Upper lobe of left lung (tissue), 4 donors: ENCODE measurements around the gene SEPTIN5.

ENCODE experiments used
- EP300 ChIP-seq, 4 donors: sonication (generic); formaldehyde crosslinking; IDR thresholded peaks; one replicate each; pipeline ENCODE4 v1.5.1; 2017; ENCODE audit warnings: antibody characterized with exemption in 4 of 4, control low read depth in 2 of 4
- TF ChIP-seq, protein P1 (sequence below), 6 experiments: fragments of 450-650 bp in 4 of 6; fragments of 200-600 bp in 2 of 6; sonication (generic) in 2 of 6; IDR thresholded peaks; one replicate each; pipeline ENCODE4 v1.5.1; 2016 to 2019; ENCODE audit warnings: antibody characterized with exemption in 6 of 6

DNA sequence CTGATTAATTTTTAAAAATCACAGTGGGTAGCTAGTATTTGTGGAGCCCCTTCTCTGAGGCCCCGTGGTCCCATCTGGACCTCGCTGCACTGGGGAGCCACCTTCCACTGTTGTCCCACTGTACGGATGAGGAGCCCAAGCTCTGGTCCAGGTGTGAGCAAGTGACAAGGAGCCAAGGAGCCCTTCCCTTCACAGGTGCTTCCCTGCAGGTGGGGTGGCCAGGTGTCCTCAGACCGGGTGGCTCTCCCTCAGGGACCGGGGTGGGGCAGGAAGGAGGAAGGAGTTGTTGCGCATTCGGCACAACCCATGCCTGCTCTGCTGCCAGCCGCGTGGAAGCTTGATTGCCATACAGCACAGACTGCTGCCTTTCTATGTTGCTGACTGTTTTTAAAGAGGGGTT lies 10.4 kb upstream of the SEPTIN5 start:
- TF ChIP-seq, protein P1, sequence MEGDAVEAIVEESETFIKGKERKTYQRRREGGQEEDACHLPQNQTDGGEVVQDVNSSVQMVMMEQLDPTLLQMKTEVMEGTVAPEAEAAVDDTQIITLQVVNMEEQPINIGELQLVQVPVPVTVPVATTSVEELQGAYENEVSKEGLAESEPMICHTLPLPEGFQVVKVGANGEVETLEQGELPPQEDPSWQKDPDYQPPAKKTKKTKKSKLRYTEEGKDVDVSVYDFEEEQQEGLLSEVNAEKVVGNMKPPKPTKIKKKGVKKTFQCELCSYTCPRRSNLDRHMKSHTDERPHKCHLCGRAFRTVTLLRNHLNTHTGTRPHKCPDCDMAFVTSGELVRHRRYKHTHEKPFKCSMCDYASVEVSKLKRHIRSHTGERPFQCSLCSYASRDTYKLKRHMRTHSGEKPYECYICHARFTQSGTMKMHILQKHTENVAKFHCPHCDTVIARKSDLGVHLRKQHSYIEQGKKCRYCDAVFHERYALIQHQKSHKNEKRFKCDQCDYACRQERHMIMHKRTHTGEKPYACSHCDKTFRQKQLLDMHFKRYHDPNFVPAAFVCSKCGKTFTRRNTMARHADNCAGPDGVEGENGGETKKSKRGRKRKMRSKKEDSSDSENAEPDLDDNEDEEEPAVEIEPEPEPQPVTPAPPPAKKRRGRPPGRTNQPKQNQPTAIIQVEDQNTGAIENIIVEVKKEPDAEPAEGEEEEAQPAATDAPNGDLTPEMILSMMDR (IDR thresholded peaks at IDR 0.05) = no peak
- no peak for TF ChIP-seq EP300 (IDR thresholded peaks at IDR 0.05)
